Measurements from ENCODE around the gene TTF2. TPM values are rescaled to one million over a fixed set of nuclear protein-coding genes. Genes with fewer than 3 reads are reported as not detected.

The TTF2 gene
- polyA plus RNA-seq, 10 donors: 7.4 to 16.4 (median 12.7) TPM

DNA sequence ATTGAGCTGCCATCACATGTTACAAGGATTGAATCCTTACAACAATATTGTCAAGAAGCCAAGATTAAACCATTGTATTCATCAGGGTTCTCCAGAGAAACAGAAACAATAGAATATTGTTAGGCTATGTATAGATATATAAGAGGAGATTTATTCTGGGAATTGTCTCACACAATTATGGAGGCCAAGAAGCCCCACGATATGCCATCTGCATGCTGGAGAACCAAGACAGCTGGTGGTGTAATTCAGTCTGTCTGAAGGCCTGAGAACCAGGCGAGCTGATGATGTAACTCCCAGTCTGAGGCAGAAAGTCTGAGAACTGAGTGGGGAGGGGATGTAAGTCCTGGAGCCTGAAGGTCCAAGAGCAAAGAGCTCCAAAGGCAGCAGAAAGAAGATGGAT is 14.5 kb upstream of the TTF2 start:
- no peak for DNase-seq

- no peak for DNase-seq
These were observed 13.3 kb upstream of the TTF2 start for GRCh38 chr1:117046781-117047180.

DNA sequence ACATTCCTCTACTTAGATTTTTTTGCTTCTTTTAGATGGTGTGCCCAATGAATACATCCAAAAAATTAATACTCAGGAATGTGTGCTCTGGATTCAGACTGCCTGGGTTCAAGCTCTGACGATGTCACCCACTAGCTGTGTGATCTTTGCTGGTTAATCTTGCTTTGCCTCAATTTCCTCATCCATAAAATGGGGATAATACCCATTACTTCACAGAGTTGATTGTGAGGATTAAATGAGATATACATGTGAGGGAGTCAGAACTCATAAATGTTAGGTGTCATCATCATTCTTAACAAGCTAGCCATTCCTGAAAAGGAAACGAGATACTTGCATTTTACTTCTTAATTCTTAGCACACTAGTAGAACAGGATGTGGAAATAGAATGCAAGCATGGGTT is 12.9 kb upstream of the TTF2 start:
- no peak for DNase-seq

DNA sequence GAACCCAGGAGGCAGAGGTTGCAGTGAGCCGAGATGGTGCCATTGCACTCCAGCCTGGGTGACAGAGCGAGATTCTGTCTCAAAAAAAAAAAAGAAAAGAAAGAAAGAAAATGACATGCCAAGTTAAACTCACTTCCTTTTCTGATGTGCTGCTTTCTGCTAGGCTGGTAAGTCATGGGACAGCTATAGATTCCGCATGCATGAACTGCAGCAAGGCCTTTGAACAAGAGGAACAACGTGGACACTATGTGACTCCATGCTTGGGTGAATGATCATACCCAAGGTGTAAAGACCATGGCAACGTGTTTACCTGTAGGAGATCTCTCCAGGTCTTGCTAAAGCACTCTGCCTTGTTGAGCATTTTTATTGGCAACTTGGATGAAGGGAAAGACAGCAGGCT is 10.3 kb upstream of the TTF2 start:
- no peak for DNase-seq

DNA sequence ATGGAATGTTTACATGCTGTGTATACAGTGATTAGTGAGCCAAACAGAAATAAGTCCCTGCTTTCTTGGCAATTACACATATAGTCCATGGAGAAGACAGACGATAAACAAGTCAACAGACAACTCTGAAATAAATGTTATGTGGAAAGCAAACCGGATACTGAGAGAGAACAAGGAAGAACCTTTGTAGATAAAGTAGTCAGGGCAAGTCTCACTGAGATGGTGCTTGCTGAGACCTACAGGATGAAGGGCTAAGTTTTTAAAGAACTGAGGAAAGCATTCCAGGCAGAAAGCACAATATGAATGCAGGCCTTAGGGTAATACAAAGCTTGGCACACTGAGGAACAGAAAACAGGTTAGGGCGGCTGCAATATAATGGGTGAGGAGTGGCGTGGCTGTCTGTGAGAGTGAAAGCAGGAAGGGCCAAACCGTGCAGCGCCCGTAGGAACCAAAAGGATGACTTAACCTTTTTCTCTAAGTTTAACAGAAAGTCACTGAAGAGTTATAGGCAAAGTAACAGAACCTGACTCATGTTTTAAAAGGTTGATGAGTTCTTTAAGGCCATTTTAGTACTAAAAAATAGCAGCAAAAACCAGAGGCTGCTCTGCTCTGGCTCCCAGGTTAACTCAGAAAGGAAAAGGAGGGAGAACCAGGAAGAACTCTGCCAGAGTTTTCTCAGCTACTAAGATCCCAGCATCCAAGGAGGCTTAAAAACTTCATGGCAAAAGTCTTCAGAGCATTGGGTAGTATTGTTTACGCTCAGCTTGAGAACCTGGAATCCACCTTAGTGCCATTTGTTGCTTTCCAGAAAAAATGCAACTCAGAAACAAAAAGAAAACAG is 8.7 kb upstream of the TTF2 start:
- DNase-seq: peak in 1 of 3 donors; percentile 50

GRCh38 chr1:117054068-117054467 is 6.1 kb upstream of the TTF2 start:
- no peak for DNase-seq

DNA sequence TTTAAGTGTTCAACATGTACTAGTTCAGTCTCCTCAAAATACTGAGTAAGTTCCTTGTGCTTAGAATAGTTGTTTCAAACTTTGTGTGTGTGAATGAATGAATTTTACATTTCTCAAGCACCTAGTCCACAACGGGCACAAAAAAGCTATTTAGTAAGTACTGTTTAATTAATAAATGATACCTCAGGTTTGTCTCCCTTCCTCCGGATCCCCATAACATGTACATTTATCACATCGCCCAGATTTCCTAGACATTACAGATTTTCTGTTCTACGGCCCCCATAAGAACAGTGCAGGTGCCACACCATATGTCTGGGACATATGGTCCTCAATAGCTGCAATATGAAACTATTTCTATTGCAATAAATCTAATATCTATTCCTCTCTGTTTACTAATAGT is 1.3 kb upstream of the TTF2 start:
- no peak for DNase-seq

- peak in 1 of 3 donors; percentile 25 for DNase-seq
These were observed 820 bp upstream of the TTF2 start for GRCh38 chr1:117059334-117059677.

- DNase-seq: peak in 1 of 3 donors; percentile 30
These were observed 553 bp downstream of the TTF2 start for GRCh38 chr1:117060441-117061317.

DNA sequence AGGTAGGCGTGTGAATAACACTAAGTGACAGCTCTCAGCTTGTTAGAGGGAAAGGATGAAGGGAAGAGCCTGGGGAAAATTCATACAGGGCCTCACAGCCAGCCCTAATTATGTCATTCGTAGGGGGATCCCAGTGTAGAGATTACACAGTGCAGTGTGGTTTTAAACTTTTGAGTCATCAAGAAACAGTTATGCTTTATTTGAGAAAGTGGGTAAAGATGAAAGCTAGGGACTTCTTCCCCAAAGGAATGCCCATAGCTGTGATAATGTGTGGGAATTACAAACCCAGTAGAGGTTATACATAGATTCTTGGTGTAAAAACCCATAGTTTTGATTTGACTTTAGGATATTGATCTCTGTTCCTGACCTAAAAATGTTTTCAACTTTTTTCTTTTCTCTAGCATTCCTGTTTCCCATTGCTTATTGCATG is 1.9 kb downstream of the TTF2 start:
- no peak for DNase-seq

- DNase-seq: no peak
These were observed 6.2 kb downstream of the TTF2 start for GRCh38 chr1:117066367-117066766.

- peak in 2 of 3 donors; percentile 57 to 63 for DNase-seq
These were observed 7.6 kb downstream of the TTF2 start for GRCh38 chr1:117067533-117068370.

GRCh38 chr1:117068580-117068979 is 8.5 kb downstream of the TTF2 start:
- DNase-seq: no peak

GRCh38 chr1:117069220-117069844 is 9.2 kb downstream of the TTF2 start:
- DNase-seq: no peak

- DNase-seq: no peak
These were observed 10.0 kb downstream of the TTF2 start for GRCh38 chr1:117070124-117070523.

DNA sequence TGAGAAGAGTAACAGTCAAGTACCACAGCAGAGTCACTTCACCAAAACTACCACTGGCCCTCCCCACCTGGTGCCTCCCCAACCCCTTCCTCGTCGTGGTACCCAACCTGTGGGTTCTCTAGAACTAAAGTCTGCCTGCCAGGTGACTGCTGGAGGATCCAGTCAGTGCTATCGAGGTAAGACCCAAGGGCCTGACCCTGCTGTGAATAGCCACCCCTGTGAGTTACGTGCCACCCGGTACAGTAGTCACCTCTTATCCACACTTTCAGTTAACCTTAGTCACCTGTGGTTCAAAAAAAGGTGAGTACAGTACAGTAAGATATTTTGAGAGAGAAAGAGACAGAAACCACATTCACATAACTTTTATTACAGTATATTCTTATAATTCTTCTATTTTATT is 16.5 kb downstream of the TTF2 start:
- no peak for DNase-seq

- DNase-seq: peak in 1 of 3 donors; percentile 67
These were observed 17.1 kb downstream of the TTF2 start for GRCh38 chr1:117077267-117077666.

DNA sequence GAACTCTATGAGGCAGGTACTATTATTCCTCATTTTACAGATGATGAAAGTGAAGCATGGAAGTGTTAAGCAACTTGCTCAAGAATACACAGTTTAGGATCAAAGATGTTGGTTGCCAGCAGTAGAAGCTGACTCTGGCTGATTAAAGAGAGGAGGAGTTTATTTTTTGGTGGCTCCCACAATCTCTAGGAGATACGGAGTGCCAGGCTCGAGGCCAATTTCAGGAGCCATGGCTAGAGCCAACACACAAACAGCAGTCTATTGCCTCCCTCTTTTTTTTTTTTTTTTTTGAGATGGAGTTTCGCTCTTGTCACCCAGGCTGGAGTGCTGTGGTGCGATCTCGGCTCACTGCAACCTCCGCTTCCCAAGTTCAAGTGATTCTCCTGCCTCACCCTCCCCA is 19.6 kb downstream of the TTF2 start:
- no peak for DNase-seq

GRCh38 chr1:117084231-117084630 is 24.1 kb downstream of the TTF2 start:
- no peak for DNase-seq

DNA sequence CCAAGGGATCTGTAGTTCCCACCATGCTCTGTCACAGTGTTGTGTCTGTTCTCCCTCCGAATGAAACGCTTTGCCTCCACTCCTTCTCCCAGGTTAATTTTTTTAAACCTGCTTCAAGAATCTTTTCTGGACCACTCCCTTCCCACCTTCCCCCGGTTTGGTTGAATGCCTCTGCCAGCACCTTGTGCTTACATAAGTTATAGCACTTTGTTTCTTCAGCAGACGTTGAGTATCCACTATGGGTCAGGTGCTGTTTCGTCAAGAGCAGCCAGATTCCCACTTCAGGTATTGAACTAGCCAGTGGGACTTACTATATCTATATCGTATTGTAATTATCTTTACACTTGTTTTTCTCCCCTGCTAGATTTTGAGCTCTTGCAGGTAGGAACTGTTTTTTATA is 27.6 kb downstream of the TTF2 start:
- no peak for DNase-seq

DNA sequence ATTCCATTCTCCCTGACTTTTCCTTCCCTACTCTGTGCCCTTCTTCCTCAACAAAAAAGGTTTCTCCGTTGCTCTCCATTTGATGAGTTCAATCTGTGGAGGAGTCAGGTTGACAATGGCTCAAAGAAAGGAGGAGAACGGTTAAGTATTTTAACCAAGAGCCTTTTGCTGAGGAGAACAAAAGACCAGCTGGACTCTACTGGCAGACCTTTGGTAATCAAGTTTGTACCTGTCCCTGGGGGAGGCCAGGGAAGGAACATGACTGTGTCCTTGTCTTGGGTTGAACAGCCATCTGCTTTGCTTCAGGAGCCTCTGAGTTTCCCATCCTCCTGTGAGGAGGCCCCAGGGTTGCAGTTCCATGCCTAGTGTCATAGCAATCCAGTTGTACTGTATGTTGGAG is 29.9 kb downstream of the TTF2 start:
- DNase-seq: no peak

DNA sequence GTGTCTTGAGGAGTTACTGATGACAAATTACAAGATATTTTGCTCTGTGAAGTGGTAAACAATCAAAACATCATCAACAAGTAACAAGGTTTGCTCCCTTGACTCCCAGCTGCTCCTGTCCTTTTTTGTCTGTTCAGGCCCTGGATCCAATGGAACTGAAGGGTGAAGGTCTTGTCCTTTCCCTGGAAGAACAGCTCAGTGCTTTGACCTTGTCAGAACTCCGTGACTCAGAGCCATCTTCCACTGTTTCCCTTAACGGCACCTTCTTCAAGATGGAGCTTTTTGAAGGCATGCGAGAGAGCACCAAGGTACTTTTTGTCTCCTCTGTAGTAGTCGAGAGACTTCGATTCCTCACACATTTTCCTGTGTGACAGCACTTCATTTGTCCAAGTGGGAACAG is 32.5 kb downstream of the TTF2 start:
- no peak for DNase-seq
